Hindlimb muscle (tissue), 1 donor: Measurements from ENCODE around the gene DNAI7. TPM values are rescaled to one million over a fixed set of nuclear protein-coding genes. Genes with fewer than 3 reads are reported as not detected.

Experiments used
- DNase-seq: peaks from one replicate; pipeline ENCODE4 v3.0.0-alpha.2; 2013
- polyA plus RNA-seq: library from polyadenylated mRNA; unstranded; fragments of 120-200 nt; gene quantifications from one replicate; pipeline ENCODE4 v1.2.1, GENCODE V29; 2013; ENCODE audit not compliant: insufficient read length

DNAI7 gene
- polyA plus RNA-seq, 1 donor, result 0.84 TPM

DNA sequence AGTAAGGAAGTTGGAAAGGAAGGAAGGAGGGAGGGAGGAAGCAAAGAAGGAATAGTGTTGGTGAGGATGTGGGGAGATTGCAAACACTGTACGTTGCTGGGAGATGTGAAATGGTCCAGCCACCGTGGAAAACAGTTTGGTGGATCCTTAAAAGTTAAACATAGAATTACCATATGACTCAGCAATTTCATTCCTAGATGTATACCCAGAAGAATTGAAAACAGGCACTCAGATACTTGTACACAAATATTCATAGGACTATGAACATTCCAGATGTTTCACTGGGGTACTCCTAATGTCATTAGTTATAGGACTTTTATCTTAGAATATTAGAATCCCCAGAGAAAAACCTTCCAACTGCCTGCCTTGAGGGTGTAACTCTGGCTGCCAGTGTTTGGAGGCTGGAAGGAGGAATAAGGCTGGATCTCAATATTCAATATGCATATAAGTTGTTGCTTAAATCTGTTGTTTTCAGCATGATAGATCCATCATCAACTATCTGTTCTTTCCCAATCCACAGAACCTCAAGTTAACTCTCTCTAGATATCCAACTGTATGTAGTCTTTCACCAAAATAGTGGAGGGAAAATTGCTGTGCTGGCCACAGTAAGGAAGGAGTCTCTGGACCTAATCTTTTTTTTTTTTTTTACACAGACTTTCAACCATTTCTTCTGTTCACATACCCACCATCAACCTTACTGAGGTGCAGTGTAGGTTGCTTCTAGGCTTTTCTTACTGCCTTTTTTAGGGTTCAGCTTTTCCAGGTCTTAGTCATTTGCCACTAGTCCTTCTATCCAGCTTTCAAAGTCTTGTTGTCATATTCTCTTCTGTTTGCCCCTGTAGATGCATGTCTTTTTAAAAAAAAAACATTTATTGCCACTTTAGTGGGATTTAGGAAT lies 94.5 kb downstream of the DNAI7 start:
- peak; percentile 2 for DNase-seq

DNA sequence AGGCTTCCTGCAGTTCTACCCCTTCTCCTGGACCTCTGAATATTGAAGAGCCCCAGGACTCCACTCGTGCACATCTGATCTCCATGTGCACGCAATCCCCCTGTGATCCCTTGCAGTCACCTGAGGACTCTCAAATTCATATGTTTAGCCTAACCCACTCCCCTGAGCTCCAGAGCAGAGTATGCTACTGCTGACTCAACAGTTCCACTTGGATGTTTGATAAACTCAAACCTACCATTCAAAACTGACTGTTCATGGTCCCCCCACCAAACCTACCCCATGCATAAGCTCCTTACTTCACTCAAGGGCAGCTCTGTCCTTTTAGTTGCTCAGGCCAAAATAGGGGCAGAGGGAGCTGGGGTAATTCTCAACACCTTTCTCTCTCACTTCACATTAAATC lies 96.0 kb downstream of the DNAI7 start:
- no peak for DNase-seq

DNA sequence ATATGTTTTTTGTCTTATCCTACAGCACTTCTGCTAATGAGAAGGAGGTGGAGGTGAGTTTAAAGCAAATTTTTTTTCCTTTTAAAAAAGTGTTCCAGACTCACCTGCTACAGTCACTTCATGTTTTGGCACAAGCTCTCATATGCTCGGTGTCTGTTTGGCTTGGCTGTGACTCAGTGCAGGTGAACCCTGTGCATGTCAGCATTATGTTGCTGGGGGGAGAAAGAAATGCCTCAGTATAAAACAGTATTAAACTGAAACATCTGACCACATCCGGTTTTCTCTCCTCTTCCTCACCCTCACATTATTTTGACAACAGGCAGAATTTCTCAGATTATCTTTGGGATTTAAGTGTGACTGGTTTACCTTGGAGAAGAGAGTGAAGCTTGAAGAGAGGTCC lies 105.2 kb downstream of the DNAI7 start:
- no peak for DNase-seq

- no peak for DNase-seq
Observed at GRCh38 chr12:25087596-25087995, 107.4 kb downstream of the DNAI7 start.

DNA sequence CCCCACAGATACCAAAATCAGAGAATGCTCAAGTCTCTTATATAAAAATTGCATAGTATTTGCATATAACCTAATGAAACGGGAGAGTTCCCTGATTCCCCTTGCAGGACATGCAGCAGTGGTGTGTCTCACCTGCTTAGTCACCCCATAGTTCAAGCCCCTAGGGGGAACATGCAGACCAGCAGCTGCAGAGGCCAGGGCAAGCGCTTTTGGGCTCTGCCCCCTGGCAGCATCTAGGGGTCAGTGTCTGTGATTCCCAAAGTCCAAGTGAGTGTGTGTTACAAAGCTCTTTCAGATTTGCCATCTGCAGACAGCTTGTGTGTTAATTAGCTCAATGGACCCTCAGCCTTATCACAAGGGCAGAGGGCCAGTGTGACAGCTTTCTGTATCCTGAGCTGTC lies 110.1 kb downstream of the DNAI7 start:
- DNase-seq, result no peak

DNA sequence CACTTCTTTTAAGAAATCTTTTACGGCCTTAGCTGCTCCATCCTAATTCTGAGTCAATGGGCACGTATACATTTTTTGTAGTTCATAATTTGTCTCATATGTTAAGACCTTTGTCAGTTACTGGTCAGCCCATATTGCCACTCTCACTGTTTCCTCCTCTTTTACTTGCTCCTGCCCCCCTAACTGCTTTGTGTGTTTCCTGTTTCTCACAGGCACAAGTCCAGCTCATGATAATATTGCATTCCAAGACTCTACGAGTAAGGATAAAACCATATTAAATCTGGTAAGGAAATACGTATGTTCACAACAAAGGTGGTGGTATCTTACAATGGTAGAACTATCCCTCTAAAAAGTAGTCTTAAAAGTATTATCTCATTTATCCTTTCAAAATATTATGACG lies 111.7 kb downstream of the DNAI7 start:
- DNase-seq, result no peak

GRCh38 chr12:25082628-25083027 lies 112.3 kb downstream of the DNAI7 start:
- DNase-seq, result no peak

DNA sequence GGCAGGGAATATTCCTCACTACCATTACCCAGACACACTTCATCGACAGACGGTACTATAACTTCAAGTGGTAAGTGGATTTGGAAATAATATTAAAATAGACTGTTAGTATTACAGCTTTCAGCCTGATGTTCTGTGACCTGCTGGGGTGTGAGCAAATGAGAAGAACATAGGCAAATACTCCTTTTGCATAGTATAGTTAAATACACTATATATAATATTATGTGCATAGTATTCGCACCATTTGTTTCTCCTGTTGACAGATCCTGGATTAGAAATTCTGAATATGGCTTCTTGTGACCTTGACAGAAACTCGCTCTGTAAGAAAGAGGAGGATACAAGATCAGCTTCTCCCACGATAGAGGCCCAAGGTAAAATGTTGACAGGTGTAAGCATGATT lies 115.6 kb downstream of the DNAI7 start:
- no peak for DNase-seq

GRCh38 chr12:25074954-25075353 lies 120.0 kb downstream of the DNAI7 start:
- no peak for DNase-seq

- DNase-seq, result no peak
Observed at GRCh38 chr12:25074113-25074512, 120.8 kb downstream of the DNAI7 start.

DNA sequence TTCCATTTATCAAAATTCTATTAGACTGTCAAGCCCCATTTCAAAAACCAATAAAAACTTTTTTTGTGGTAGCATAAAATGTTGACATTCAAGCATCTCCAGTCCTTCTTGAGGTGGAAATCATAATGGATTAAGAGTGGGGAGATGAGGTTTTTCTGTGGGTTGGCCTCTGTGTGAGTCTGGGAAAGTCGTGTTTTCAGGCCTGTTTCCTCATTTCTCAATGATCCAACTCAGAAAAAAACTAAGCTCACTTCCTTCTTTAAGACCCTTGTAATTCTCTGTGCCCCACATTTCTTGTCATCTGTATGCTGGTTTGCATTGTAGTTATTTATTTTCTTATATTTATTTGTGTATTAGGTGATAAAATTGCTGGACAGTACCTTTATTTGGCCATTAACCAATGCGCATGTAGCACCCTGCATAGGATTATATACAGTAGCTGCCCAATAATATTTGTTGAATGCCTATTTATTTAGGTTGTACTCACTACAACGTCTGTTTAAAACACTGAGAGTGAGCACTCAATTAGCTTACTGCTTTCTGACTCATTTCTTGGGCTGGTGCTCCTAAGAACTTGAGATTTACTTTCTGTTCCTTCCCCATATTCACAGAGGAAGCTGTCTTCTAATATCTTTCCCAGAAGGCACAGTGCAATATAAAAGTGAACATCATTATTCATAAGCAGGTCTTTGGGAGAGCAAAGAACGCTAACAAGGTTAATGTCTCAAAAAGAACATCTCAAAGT lies 121.9 kb downstream of the DNAI7 start:
- no peak for DNase-seq

GRCh38 chr12:25071366-25071765 lies 123.6 kb downstream of the DNAI7 start:
- DNase-seq, result no peak

GRCh38 chr12:25069224-25069623 lies 125.7 kb downstream of the DNAI7 start:
- DNase-seq, result no peak

DNA sequence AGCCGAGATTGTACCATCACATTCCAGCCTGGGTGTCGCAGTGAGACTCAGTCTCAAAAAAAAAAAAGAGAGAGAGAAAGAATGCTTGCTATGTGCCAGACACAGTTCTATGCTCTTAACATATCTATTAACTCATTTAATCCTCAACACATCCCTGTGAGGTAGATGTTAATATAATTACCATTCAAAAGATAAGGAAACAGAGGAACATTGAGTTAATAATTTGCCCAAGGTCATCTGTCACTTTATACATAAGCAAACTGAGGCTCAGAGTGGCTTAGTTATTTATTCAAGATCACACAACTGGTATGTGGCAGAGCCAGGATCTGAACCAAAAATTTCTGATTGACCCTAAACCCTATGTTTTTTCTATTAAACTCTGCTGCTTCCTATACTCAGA lies 129.9 kb downstream of the DNAI7 start:
- DNase-seq, result no peak

DNA sequence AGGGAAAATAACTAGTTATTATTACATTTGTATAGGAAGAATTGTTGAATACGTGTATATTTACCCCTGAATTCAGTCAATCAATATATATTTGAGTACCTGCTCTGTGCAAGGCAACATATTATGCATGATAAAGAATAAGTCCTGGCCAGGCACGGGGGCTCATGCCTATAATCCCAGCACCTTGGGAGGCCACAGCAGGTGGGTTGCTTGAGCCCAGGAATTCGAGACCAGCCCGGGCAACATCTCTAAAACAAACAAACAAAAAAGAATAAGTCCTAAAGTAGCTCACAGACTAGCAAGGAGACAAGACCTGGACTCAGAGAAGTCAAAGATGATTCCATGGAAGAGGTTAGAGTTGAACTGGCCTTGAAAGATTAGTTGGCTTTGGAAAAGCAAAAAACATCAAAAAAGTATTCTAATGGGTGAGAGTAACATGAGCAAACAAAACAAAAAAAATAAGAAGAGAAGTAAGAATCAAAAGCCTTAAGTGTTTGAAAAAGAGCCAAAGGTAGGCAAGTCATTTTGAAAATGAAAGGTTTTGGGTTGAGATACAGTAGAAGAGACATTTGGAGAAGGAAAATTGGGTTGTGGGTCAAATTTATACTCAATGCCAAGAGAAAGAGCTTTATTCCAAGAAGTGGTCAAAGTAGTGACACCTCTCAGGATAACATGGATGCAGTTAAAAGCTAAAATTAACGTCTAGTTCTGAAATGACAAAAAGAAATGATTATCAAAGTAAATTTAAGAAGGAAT lies 130.9 kb downstream of the DNAI7 start:
- DNase-seq, result no peak

- no peak for DNase-seq
Observed at GRCh38 chr12:25058658-25059058, 136.3 kb downstream of the DNAI7 start.

Other genes with a start within 250 kb of the DNAI7 start
- 39.8 TPM for gene BCAT1, start 246.1 kb downstream of the DNAI7 start, polyA plus RNA-seq
- 21.6 TPM for gene ETFRF1, start 77 bp upstream of the DNAI7 start, polyA plus RNA-seq
- gene KRAS, start 55.8 kb upstream of the DNAI7 start, polyA plus RNA-seq, result 15.7 TPM